Measurements from ENCODE around the gene SLC25A4. TPM values are rescaled to one million over a fixed set of nuclear protein-coding genes. Genes with fewer than 3 reads are reported as not detected.
A peak's percentile ranks its signal among the peaks of the same experiment; 100 is the strongest.

Gene SLC25A4
- polyA plus RNA-seq, 3 donors, result 0.07 TPM; not detected in 2

- H3K9ac ChIP-seq (ENCODE audit: insufficient read depth, low read length, poor library complexity, severe bottlenecking), result no peak overlapping the region
- no peak overlapping the region for H3K27ac ChIP-seq (ENCODE audit: low read depth in 1 of 2, low read length in 2 of 2)
- Mint-ChIP-seq H3K4me3 (no peak overlapping the region), H3K27ac (no peak overlapping the region), H3K9me3 (peaks cover 0 to 5% (median 0%) of the 10 kb centered on the region in 7 donors), H3K36me3 (no peaks in the 10 kb centered on the region), H3K27me3 (ENCODE audit: low read depth in 3 of 3) (peaks cover 26 to 46% (median 28%) of the 10 kb centered on the region in 3 donors), H3K4me1 (no peaks in the 10 kb centered on the region)
- H4K20me1 ChIP-seq (ENCODE audit: insufficient read depth, low read length), result no peaks in the 10 kb centered on the region
- no peaks in the 10 kb centered on the region for H3K36me3 ChIP-seq (replicated peaks in 1 of 2; ENCODE audit: control insufficient read depth in 1 of 2, insufficient read depth in 2 of 2, low read length in 2 of 2)
- H3K4me3 ChIP-seq (replicated peaks in 1 of 3; ENCODE audit: low read depth in 2 of 3, low read length in 3 of 3), result no peak overlapping the region
- no peak overlapping the region for H2AFZ ChIP-seq (ENCODE audit: insufficient read depth, low read depth, low read length, poor library complexity, severe bottlenecking)
- no peak overlapping the region for H3K4me2 ChIP-seq (replicated peaks; ENCODE audit: extremely low read depth, low read length, poor library complexity, severe bottlenecking)
- intact Hi-C loops (cut with micrococcal nuclease), result no loop called here
- WGBS (ENCODE audit: insufficient coverage), result 33% methylated on average over 1 of the region's 3 CpGs
- H3K9me3 ChIP-seq (replicated peaks in 1 of 2; ENCODE audit: control insufficient read depth in 1 of 2, insufficient read depth in 1 of 2, low read length in 2 of 2), result no peaks in the 10 kb centered on the region
- peaks cover 6 to 29% of the 10 kb centered on the region in 2 donors for H3K27me3 ChIP-seq (ENCODE audit: control insufficient read depth in 2 of 2, insufficient read depth in 2 of 2, low read length in 2 of 2)
- DNase-seq, result peak; percentile 8 to 41 (median 21)
- H3K4me1 ChIP-seq (ENCODE audit: control insufficient read depth in 1 of 2, insufficient read depth in 2 of 2, low read length in 2 of 2), result no peaks in the 10 kb centered on the region
- peak; percentile 83 for TF ChIP-seq CTCF (IDR thresholded peaks at IDR 0.05)
- no peaks in the 10 kb centered on the region for H3K79me2 ChIP-seq (ENCODE audit: insufficient read depth, low read length)
Measured at GRCh38 chr4:185134307-185134869, 8.7 kb upstream of the SLC25A4 start.

GRCh38 chr4:185137233-185137925 lies 5.7 kb upstream of the SLC25A4 start:
- peaks cover 0 to 3% (median 0%) of the 10 kb centered on the region in 7 donors for H3K9me3 Mint-ChIP-seq
- H4K20me1 ChIP-seq (ENCODE audit: insufficient read depth, low read length), result no peaks in the 10 kb centered on the region
- peak overlapping the region in 1 of 2 donors; percentile 6 for H3K4me3 Mint-ChIP-seq
- no peaks in the 10 kb centered on the region for H3K79me2 ChIP-seq (ENCODE audit: insufficient read depth, low read length)
- no peak overlapping the region for H3K4me2 ChIP-seq (replicated peaks; ENCODE audit: extremely low read depth, low read length, poor library complexity, severe bottlenecking)
- no peak overlapping the region for H3K27ac ChIP-seq (ENCODE audit: low read depth in 1 of 2, low read length in 2 of 2)
- peaks cover 0 to 2% of the 10 kb centered on the region in 2 donors for H3K9me3 ChIP-seq (replicated peaks in 1 of 2; ENCODE audit: control insufficient read depth in 1 of 2, insufficient read depth in 1 of 2, low read length in 2 of 2)
- DNase-seq, result no peak
- WGBS (ENCODE audit: insufficient coverage), result 96% methylated on average over 22 of the region's 24 CpGs
- TF ChIP-seq CTCF (IDR thresholded peaks at IDR 0.05), result no peak
- H3K36me3 Mint-ChIP-seq, result no peaks in the 10 kb centered on the region
- H3K27me3 Mint-ChIP-seq (ENCODE audit: low read depth in 3 of 3), result peaks cover 34 to 52% (median 37%) of the 10 kb centered on the region in 3 donors
- H3K9ac ChIP-seq (ENCODE audit: insufficient read depth, low read length, poor library complexity, severe bottlenecking), result no peak overlapping the region
- no peaks in the 10 kb centered on the region for H3K4me1 ChIP-seq (ENCODE audit: control insufficient read depth in 1 of 2, insufficient read depth in 2 of 2, low read length in 2 of 2)
- H3K27me3 ChIP-seq (ENCODE audit: control insufficient read depth in 2 of 2, insufficient read depth in 2 of 2, low read length in 2 of 2), result peaks cover 23 to 46% of the 10 kb centered on the region in 2 donors
- H3K36me3 ChIP-seq (replicated peaks in 1 of 2; ENCODE audit: control insufficient read depth in 1 of 2, insufficient read depth in 2 of 2, low read length in 2 of 2), result no peaks in the 10 kb centered on the region
- H3K4me1 Mint-ChIP-seq, result peaks cover 2% of the 10 kb centered on the region
- intact Hi-C loops (cut with micrococcal nuclease), result no loop called here
- no peak overlapping the region for H3K4me3 ChIP-seq (replicated peaks in 1 of 3; ENCODE audit: low read depth in 2 of 3, low read length in 3 of 3)
- H3K27ac Mint-ChIP-seq, result no peak overlapping the region
- H2AFZ ChIP-seq (ENCODE audit: insufficient read depth, low read depth, low read length, poor library complexity, severe bottlenecking), result no peak overlapping the region
